Neural crest cell (in vitro differentiated cells): ENCODE results near the gene PRPF38B. TPM values are rescaled to one million over a fixed set of nuclear protein-coding genes. Genes with fewer than 3 reads are reported as not detected.
A peak's percentile ranks its signal among the peaks of the same experiment; 100 is the strongest.

Source experiments
- DNase-seq: peaks from one replicate; pipeline ENCODE4 v3.0.0; 2021; ENCODE audit warnings: low read depth, mixed read lengths, low spot score
- H3K27ac Mint-ChIP-seq: one replicate; pipeline ENCODE4 v1.8.0; 2021; ENCODE audit warnings: mild to moderate bottlenecking, mixed read lengths; ENCODE audit not compliant: unreplicated experiment
- H3K27me3 Mint-ChIP-seq: 2 replicates; pipeline ENCODE4 v1.8.0; 2021; ENCODE audit warnings: low read depth, mild to moderate bottlenecking, mixed read lengths
- H3K36me3 Mint-ChIP-seq: 2 replicates; pipeline ENCODE4 v1.8.0; 2021; ENCODE audit warnings: low read depth, mild to moderate bottlenecking, mixed read lengths
- H3K4me1 Mint-ChIP-seq: 2 replicates; pipeline ENCODE4 v1.8.0; 2021; ENCODE audit warnings: mixed read lengths
- H3K4me3 Mint-ChIP-seq: one replicate; pipeline ENCODE4 v1.8.0; 2021; ENCODE audit warnings: mild to moderate bottlenecking, mixed read lengths
- H3K9me3 Mint-ChIP-seq: 2 replicates; pipeline ENCODE4 v1.8.0; 2021; ENCODE audit warnings: mixed read lengths
- CTCF ChIP-seq: fragments of 200-600 bp; sonication (generic); conservative IDR thresholded peaks from 2 replicates; pipeline ENCODE4 v1.5.0; 2021; ENCODE audit warnings: antibody characterized with exemption, mild to moderate bottlenecking
- long read RNA-seq: library from polyadenylated mRNA; unstranded; transcript quantifications from one replicate; pipeline ENCODE4 v2.0.0, GENCODE V29; 2020
- total RNA-seq: library from RNA; stranded (reverse); gene quantifications from 2 replicates; pipeline ENCODE4 v1.2.1, GENCODE V29; 2021

PRPF38B gene
- total RNA-seq: 55.2 and 58.5 TPM in 2 replicates
- long read RNA-seq, transcript PRPF38B-205 (2 exons, 1,352 nt): minor isoform, 6 of 63 reads
- long read RNA-seq, transcript PRPF38B-203 (6 exons, 3,693 nt): major isoform, 20 of 63 reads
- long read RNA-seq, partial matches to known transcripts: 11 of 63 reads
- long read RNA-seq, other reads (novel, unspliced or antisense): 26 of 63 reads

GRCh38 chr1:108691942-108692723 is at the start of gene PRPF38B:
Gene PRPF38B, plus strand, starts transcription at chr1:108692310. Its CDS starts 282 bp downstream, at chr1:108692592.
- Mint-ChIP-seq H3K27ac (peak within 1 kb of the TSS; percentile 99), H3K9me3 (no peaks in the 10 kb centered on the region), H3K4me3 (peak within 1 kb of the TSS; percentile 100), H3K27me3 (peaks cover 17% of the 10 kb centered on the region), H3K36me3 (peaks cover 5% of the 10 kb centered on the region), H3K4me1 (peaks cover 35% of the 10 kb centered on the region)
- TF ChIP-seq CTCF: no peak
- peak; percentile 87 for DNase-seq

GRCh38 chr1:108643492-108644335 is 48.4 kb upstream of the PRPF38B start:
- H3K27me3 Mint-ChIP-seq: no peaks in the 10 kb centered on the region
- no peak for DNase-seq
- peaks cover 20% of the 10 kb centered on the region for H3K4me1 Mint-ChIP-seq
- peaks cover 10% of the 10 kb centered on the region for H3K36me3 Mint-ChIP-seq
- TF ChIP-seq CTCF: peak; percentile 79
- no peak overlapping the region for H3K27ac Mint-ChIP-seq
- H3K4me3 Mint-ChIP-seq: no peak overlapping the region
- peaks cover 10% of the 10 kb centered on the region for H3K9me3 Mint-ChIP-seq

DNA sequence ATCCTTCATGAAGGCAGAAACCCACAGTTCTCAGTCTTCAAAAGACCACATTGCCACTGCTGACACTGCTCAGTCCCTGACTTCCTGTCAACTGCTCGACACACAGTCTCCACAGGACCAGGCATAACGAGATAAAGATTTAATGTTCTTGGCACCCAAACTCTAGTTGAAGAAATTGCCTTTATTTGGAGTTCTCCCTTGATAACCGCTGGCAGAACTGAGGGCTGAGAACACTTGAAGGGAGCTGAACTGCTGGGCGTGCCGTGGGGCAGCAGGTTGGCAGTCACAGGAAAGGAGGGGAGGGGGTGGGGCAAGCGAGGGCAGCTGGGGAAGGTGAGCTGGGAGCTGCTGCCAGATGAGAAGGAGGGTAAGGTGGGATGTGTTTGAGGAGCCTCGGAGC is 47.1 kb upstream of the PRPF38B start:
- Mint-ChIP-seq H3K9me3 (peaks cover 5% of the 10 kb centered on the region), H3K27me3 (no peaks in the 10 kb centered on the region), H3K36me3 (peaks cover 3% of the 10 kb centered on the region), H3K4me3 (no peak overlapping the region), H3K27ac (no peak overlapping the region), H3K4me1 (peaks cover 16% of the 10 kb centered on the region)
- DNase-seq: no peak
- no peak for TF ChIP-seq CTCF

DNA sequence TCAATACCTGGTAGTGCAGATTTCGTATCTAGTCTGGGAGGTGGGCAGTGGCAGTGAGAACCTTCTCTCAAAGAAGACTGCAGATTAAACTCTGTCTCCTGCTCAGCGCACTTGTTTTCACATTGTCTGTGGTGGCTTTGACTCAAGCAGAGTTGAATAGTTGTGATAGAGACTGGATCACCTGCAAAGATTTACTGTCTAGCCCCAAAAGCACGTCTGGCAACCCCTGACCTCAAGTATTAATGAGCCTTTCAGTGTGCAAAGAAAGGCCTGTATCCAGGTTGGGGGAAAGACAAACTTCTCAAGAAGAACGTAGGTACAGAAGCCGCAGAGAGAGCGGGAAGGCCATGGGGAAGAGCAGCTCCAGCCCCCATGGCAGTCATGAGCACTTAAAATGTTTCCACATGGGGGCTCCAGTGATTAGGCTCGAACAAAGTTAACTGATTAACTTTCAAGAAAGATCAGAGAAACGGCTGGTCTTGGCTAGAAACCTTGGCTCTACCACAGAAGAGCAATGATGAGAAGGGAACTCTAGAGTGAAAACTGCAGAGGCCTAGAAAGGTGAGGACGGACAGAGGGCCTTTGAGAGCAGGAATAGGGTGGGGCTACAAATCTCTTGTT is 46.4 kb upstream of the PRPF38B start:
- H3K27ac Mint-ChIP-seq: peak overlapping the region; percentile 22
- no peak for DNase-seq
- H3K27me3 Mint-ChIP-seq: no peaks in the 10 kb centered on the region
- H3K9me3 Mint-ChIP-seq: no peaks in the 10 kb centered on the region
- no peak for TF ChIP-seq CTCF
- H3K4me3 Mint-ChIP-seq: no peak overlapping the region
- peaks cover 12% of the 10 kb centered on the region for H3K4me1 Mint-ChIP-seq
- no peaks in the 10 kb centered on the region for H3K36me3 Mint-ChIP-seq

GRCh38 chr1:108646265-108646647 is 45.9 kb upstream of the PRPF38B start:
- TF ChIP-seq CTCF: no peak
- Mint-ChIP-seq H3K27ac (no peak overlapping the region), H3K9me3 (no peaks in the 10 kb centered on the region), H3K27me3 (no peaks in the 10 kb centered on the region), H3K4me3 (no peak overlapping the region), H3K36me3 (no peaks in the 10 kb centered on the region), H3K4me1 (peaks cover 12% of the 10 kb centered on the region)
- no peak for DNase-seq
